H7 (cell line): ENCODE measurements around the gene MAPK1. TPM values are rescaled to one million over a fixed set of nuclear protein-coding genes. Genes with fewer than 3 reads are reported as not detected.
"Not testable (repeated sequence)": the region's sequence is repeated elsewhere in the genome, so short reads cannot be mapped to it uniquely, and the experiment has no call there.

Source experiments
- DNase-seq: peaks from one replicate; pipeline ENCODE4 v3.0.0; 2012
- H3K27me3 ChIP-seq: 2 replicates; pipeline ENCODE4 v1.6.0; 2011; ENCODE audit warnings: mild to moderate bottlenecking, low read length; ENCODE audit not compliant: control insufficient read depth, insufficient read depth
- H3K36me3 ChIP-seq: replicated peaks from 2 replicates; pipeline ENCODE4 v1.5.1; 2011; ENCODE audit warnings: low read length; ENCODE audit not compliant: control insufficient read depth, insufficient read depth
- H3K4me3 ChIP-seq: 2 replicates; pipeline ENCODE4 v1.5.1; 2011; ENCODE audit warnings: low read depth, mild to moderate bottlenecking, control low read depth, low read length, moderate library complexity; ENCODE audit not compliant: insufficient read depth
- total RNA-seq: library from RNA; depleted of rRNA; stranded (reverse); fragments of >200 nt; shearing (Covaris generic); gene quantifications from 2 replicates; pipeline ENCODE4 v1.2.3, GENCODE V29; 2014; rRNA removed

The MAPK1 gene
- total RNA-seq = 54.5 and 55.5 TPM in 2 replicates

GRCh38 chr22:21867528-21868266 lies at the start of gene MAPK1:
TSS of gene MAPK1 (minus strand) at chr22:21867645. CDS start at chr22:21867440, 205 bp downstream.
- H3K36me3 ChIP-seq = no peaks in the 10 kb centered on the region
- no peaks in the 10 kb centered on the region for H3K27me3 ChIP-seq
- DNase-seq = peak; percentile 99
- peak within 1 kb of the TSS; percentile 82 for H3K4me3 ChIP-seq

- peak; percentile 54 for DNase-seq
- no peaks in the 10 kb centered on the region for H3K27me3 ChIP-seq
- no peaks in the 10 kb centered on the region for H3K36me3 ChIP-seq
- H3K4me3 ChIP-seq = no peak overlapping the region
These were observed 49.0 kb upstream of the MAPK1 start for GRCh38 chr22:21916309-21916918.

DNA sequence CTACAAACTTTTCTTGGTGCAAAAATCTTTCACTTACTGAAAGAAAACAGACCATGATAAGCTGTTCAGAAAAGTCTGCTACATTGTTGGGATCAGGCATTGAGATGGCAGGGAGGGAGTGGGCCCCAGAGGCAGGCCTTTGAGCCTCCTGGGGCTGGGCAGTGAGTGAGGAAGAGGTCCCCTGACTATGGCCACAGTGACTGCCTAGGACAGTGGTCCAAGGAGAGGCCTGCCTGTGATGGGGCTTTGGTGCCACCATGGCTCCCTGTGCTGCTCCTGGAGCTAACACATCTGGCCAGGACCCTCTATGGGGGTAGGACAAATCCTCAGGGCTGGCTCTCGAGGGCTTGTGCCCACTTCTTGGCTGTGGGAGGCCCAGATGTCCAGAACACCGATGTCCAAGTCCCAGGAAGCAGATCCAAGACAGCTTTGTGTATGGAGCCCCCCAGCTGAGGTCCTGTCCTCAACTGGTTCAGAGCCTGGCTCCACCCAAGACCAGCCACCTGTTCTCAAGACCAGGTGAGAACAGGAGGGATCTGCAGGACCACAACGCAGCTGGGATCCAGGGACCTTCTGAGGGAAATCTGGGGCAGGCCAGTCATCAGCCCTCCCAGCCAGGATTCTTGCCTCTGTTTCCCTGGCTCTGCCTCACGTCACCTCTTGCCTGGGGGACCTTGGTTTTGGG lies 48.3 kb upstream of the MAPK1 start:
- no peak overlapping the region for H3K4me3 ChIP-seq
- H3K27me3 ChIP-seq = no peaks in the 10 kb centered on the region
- no peaks in the 10 kb centered on the region for H3K36me3 ChIP-seq
- peak; percentile 14 for DNase-seq

DNA sequence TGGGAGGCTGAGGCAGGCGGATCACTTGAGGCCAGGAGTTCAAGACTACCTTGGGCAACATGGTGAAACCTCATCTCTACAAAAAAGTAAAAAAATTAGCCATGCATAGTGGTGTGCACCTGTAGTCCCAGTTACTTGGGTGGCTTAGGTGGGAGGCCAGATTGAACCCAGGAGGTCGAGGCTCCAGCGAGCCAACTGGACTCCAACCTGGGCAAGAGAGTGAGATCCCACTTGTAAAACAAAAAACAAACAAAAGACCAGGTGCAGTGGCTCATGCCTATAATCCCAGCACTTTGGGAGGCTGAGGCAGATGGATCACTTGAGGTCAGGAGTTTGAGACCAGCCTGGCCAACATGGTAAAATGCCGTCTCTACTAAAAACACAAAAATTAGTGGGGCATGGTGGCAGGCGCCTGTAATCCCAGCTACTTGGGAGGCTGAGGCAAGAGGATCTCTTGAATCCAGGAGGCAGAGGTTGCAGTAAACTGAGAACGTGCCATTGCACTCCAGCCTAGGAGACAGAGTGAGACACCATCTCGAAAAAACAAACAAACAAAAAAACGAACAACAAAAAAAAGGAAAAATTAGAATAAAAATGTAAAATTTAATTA lies 46.7 kb upstream of the MAPK1 start:
- not testable (repeated sequence) for H3K36me3 ChIP-seq, H3K4me3 ChIP-seq, DNase-seq, H3K27me3 ChIP-seq

DNA sequence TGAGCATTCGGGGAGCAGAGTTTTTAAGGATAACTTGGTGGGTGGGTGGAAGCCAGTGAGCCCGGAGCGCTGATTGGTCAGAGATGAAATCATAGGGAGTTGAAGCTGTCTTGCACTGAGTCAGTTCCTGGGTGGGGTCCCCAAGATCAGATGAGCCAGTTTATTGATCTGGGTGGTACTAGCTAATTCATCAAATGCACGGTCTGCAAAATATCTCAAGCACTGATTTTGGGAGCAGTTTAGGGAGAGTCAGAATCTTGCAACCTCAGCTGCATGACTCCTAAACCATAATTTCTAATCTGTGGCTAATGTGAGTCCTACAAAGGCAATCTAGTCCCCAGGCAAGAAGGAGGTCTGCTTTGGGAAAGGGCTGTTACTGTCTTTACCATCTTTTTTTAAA lies 42.9 kb upstream of the MAPK1 start:
- H3K27me3 ChIP-seq, DNase-seq, H3K4me3 ChIP-seq, H3K36me3 ChIP-seq: not testable (repeated sequence)

DNA sequence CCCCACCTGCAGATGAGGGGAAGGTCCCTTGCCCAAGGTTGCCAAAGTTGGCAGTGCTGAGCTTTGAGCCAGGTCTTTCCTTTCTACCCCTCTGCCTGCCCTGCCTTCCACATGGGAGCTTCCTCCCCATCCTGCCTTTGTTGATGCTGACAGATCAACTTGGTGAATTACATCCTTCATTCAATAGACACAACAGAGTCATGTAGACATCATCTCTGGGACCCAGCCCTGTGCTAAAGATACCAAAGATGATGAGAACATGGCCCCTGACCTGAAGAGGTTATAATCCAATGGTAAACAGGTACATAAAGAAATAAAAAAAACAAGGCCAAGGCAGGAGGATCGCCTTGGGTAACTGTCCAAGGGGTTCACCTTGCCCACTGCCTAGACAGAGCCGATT lies 42.4 kb upstream of the MAPK1 start:
- H3K4me3 ChIP-seq = no peak overlapping the region
- no peak for DNase-seq
- no peaks in the 10 kb centered on the region for H3K36me3 ChIP-seq
- no peaks in the 10 kb centered on the region for H3K27me3 ChIP-seq

- Histone ChIP-seq H3K4me3 (no peak overlapping the region), H3K27me3 (no peaks in the 10 kb centered on the region), H3K36me3 (no peaks in the 10 kb centered on the region)
- no peak for DNase-seq
These were observed 40.4 kb upstream of the MAPK1 start for GRCh38 chr22:21907638-21908522.

GRCh38 chr22:21905234-21905633 lies 37.8 kb upstream of the MAPK1 start:
- H3K4me3 ChIP-seq, H3K36me3 ChIP-seq, DNase-seq, H3K27me3 ChIP-seq: not testable (repeated sequence)

DNA sequence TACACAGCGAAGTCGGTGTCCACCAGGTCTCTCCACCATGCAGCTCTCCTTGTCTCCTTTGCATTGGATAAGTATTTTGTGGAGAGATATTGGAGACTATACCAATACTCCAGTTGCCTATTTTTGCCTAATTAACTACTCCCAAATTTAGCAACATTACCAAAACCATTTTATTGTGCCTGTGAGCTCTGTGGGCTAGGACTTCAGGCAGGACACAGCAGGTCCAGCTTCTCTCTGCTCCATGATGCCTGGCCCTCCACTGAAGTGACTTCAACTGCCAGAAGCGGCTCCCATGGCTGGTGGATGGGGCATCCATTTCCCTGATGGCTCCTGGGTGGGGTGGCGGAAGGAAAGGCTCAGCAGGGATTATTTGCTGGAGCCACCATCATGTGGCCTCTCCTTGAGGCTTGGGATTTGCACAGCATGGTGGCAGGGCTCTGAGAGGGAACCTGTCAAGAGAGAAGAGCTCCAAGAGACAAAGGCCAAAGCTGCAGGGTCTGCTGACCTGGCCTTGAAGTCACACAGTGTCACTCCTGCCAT lies 36.9 kb upstream of the MAPK1 start:
- no peak overlapping the region for H3K4me3 ChIP-seq
- no peaks in the 10 kb centered on the region for H3K27me3 ChIP-seq
- no peaks in the 10 kb centered on the region for H3K36me3 ChIP-seq
- no peak for DNase-seq

- no peak for DNase-seq
- Histone ChIP-seq H3K36me3 (no peaks in the 10 kb centered on the region), H3K27me3 (no peaks in the 10 kb centered on the region), H3K4me3 (no peak overlapping the region)
These were observed 35.8 kb upstream of the MAPK1 start for GRCh38 chr22:21903283-21903682.

- no peaks in the 10 kb centered on the region for H3K36me3 ChIP-seq
- no peak for DNase-seq
These were observed 35.0 kb upstream of the MAPK1 start for GRCh38 chr22:21902296-21903087.

DNA sequence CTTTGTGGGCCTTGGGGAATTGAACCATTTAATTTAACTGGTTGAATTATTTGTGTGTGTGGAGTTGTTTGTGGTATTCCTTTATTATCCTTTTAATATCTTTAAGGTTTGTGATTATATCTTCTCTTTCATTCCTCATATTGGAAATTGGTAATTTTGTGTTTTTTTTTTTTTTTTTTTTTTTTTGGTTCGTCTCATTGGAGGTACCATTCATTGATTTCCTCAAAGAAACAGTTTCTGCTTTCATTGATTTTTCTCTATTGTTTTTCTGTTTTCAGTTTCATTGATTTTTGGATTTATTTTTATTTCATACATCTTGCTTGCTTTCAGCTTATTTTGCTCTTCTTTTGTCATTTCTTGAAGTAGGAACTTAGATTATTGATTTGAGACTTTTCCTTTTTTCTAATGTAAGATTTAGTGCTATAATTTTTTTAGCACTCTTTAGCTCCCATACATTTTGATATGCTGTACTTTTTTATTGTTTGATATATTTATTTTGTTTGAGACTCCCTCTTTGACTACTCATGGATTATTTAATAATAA lies 31.0 kb upstream of the MAPK1 start:
- no peaks in the 10 kb centered on the region for H3K27me3 ChIP-seq
- H3K36me3 ChIP-seq = no peaks in the 10 kb centered on the region
- no peak for DNase-seq
- no peak overlapping the region for H3K4me3 ChIP-seq

More at GRCh38 chr22:21902296-21903087, 35.0 kb upstream of the MAPK1 start:
- no peak overlapping the region for H3K4me3 ChIP-seq
- no peaks in the 10 kb centered on the region for H3K27me3 ChIP-seq

GRCh38 chr22:21896951-21897513 lies 29.6 kb upstream of the MAPK1 start:
- no peak for DNase-seq
- no peaks in the 10 kb centered on the region for H3K36me3 ChIP-seq
- no peak overlapping the region for H3K4me3 ChIP-seq
- no peaks in the 10 kb centered on the region for H3K27me3 ChIP-seq
